Neural cell (in vitro differentiated cells): ENCODE data around the gene TMEM131L. TPM values are rescaled to one million over a fixed set of nuclear protein-coding genes. Genes with fewer than 3 reads are reported as not detected.

Experiments
- H2AFZ ChIP-seq: fragments of 200-600, 300-800 bp; sonication (generic), shearing (Covaris generic); 2 replicates; pipeline ENCODE4 v1.6.0; 2014; ENCODE audit warnings: low read depth, mild to moderate bottlenecking, antibody characterized with exemption, low read length, moderate library complexity
- H3F3A ChIP-seq: fragments of 200-600 bp; shearing (Covaris generic); 2 replicates; pipeline ENCODE4 v1.6.1; 2016; ENCODE audit warnings: mild to moderate bottlenecking, moderate library complexity, mixed read lengths, antibody characterized with exemption, low read length; ENCODE audit not compliant: insufficient read depth, poor library complexity, severe bottlenecking
- H3K27ac ChIP-seq: fragments of 200-600, 300-800 bp; sonication (generic), shearing (Covaris generic); 2 replicates; pipeline ENCODE4 v1.5.1; 2014; ENCODE audit warnings: mild to moderate bottlenecking, low read length, moderate library complexity
- H3K27me3 ChIP-seq: fragments of 300-800, 200-600 bp; sonication (generic), shearing (Covaris generic); 2 replicates; pipeline ENCODE4 v1.6.0; 2014; ENCODE audit warnings: mild to moderate bottlenecking, low read depth, low read length, moderate library complexity; ENCODE audit not compliant: insufficient read depth
- H3K36me3 ChIP-seq: fragments of 300-800, 200-600 bp; sonication (generic), shearing (Covaris generic); 2 replicates; pipeline ENCODE4 v1.5.1; 2014; ENCODE audit warnings: mild to moderate bottlenecking, antibody characterized with exemption, low read length, moderate library complexity; ENCODE audit not compliant: insufficient read depth
- H3K4me2 ChIP-seq: fragments of 300-800, 200-600 bp; sonication (generic), shearing (Covaris generic); 2 replicates; pipeline ENCODE4 v1.6.0; 2014; ENCODE audit warnings: mild to moderate bottlenecking, low read length
- H3K4me3 ChIP-seq: fragments of 300-800, 200-600 bp; sonication (generic), shearing (Covaris generic); 2 replicates; pipeline ENCODE4 v1.5.1; 2014; ENCODE audit warnings: mild to moderate bottlenecking, low read length, moderate library complexity
- H3K79me2 ChIP-seq: fragments of 200-600 bp; shearing (Covaris generic); replicated peaks from 2 replicates; pipeline ENCODE4 v1.6.0; 2014; ENCODE audit warnings: mild to moderate bottlenecking, low read length, moderate library complexity; ENCODE audit not compliant: insufficient read depth
- H3K9ac ChIP-seq: fragments of 300-800, 200-600 bp; sonication (generic), shearing (Covaris generic); 2 replicates; pipeline ENCODE4 v1.6.1; 2016; ENCODE audit warnings: mild to moderate bottlenecking, low read length, mixed read lengths
- H3K9me2 ChIP-seq: fragments of 200-600 bp; shearing (Covaris generic); 2 replicates; pipeline ENCODE4 v1.6.1; 2016; ENCODE audit warnings: mild to moderate bottlenecking, low read length, mixed read lengths; ENCODE audit not compliant: insufficient read depth
- H3K9me3 ChIP-seq: fragments of 200-600, 300-800 bp; sonication (generic), shearing (Covaris generic); 2 replicates; pipeline ENCODE4 v1.6.1; 2016; ENCODE audit warnings: mild to moderate bottlenecking, mixed run types, low read length, moderate library complexity, mixed read lengths
- H4K20me1 ChIP-seq: fragments of 200-600 bp; shearing (Covaris generic); 2 replicates; pipeline ENCODE4 v1.6.1; 2016; ENCODE audit warnings: mild to moderate bottlenecking, mixed run types; ENCODE audit not compliant: insufficient read depth
- EP300 ChIP-seq: fragments of 450-650 bp; conservative IDR thresholded peaks from 2 replicates; pipeline ENCODE4 v1.6.1; 2014; ENCODE audit warnings: antibody characterized with exemption, mild to moderate bottlenecking, moderate library complexity; ENCODE audit not compliant: poor library complexity, severe bottlenecking
- EZH2 ChIP-seq: fragments of 200-600, 300-800 bp; shearing (Covaris generic), sonication (generic); IDR thresholded peaks from 2 replicates; pipeline ENCODE4 v1.6.1; 2014; ENCODE audit warnings: antibody characterized with exemption, low read length, borderline replicate concordance, mild to moderate bottlenecking; ENCODE audit not compliant: insufficient read depth, poor library complexity, severe bottlenecking
- MXI1 ChIP-seq: fragments of 450-650 bp; conservative IDR thresholded peaks from 2 replicates; pipeline ENCODE4 v1.6.1; 2014; ENCODE audit warnings: antibody characterized with exemption, mild to moderate bottlenecking; ENCODE audit not compliant: poor library complexity, severe bottlenecking
- POLR2AphosphoS5 ChIP-seq: IDR thresholded peaks from 2 replicates; pipeline ENCODE4 v1.6.1; 2012
- RAD21 ChIP-seq: fragments of 450-650 bp; conservative IDR thresholded peaks from 2 replicates; pipeline ENCODE4 v1.6.1; 2014; ENCODE audit warnings: antibody characterized with exemption, mild to moderate bottlenecking, moderate library complexity
- SMC3 ChIP-seq: fragments of 450-650 bp; conservative IDR thresholded peaks from 2 replicates; pipeline ENCODE4 v1.6.1; 2014; ENCODE audit warnings: antibody characterized with exemption, mild to moderate bottlenecking, moderate library complexity; ENCODE audit not compliant: poor library complexity
- TAF1 ChIP-seq: IDR thresholded peaks from 2 replicates; pipeline ENCODE4 v1.6.1; 2012; ENCODE audit warnings: low read depth
- polyA plus RNA-seq: library from polyadenylated mRNA; depleted of rRNA; stranded (reverse); fragments of >200 nt; gene quantifications from 2 replicates; pipeline ENCODE4 v1.2.3, GENCODE V29; 2014
- TF ChIP-seq, protein P1 (sequence below): IDR thresholded peaks from 2 replicates; pipeline ENCODE4 v1.6.1; 2012; ENCODE audit warnings: borderline replicate concordance
- TF ChIP-seq, protein P2 (sequence below): fragments of 450-650 bp; IDR thresholded peaks from 2 replicates; pipeline ENCODE4 v1.5.1; 2014; ENCODE audit warnings: antibody characterized with exemption, mild to moderate bottlenecking, moderate library complexity; ENCODE audit not compliant: poor library complexity, severe bottlenecking

The TMEM131L gene
- polyA plus RNA-seq, 1 donor from 2014 or later, result 11.1 TPM

DNA sequence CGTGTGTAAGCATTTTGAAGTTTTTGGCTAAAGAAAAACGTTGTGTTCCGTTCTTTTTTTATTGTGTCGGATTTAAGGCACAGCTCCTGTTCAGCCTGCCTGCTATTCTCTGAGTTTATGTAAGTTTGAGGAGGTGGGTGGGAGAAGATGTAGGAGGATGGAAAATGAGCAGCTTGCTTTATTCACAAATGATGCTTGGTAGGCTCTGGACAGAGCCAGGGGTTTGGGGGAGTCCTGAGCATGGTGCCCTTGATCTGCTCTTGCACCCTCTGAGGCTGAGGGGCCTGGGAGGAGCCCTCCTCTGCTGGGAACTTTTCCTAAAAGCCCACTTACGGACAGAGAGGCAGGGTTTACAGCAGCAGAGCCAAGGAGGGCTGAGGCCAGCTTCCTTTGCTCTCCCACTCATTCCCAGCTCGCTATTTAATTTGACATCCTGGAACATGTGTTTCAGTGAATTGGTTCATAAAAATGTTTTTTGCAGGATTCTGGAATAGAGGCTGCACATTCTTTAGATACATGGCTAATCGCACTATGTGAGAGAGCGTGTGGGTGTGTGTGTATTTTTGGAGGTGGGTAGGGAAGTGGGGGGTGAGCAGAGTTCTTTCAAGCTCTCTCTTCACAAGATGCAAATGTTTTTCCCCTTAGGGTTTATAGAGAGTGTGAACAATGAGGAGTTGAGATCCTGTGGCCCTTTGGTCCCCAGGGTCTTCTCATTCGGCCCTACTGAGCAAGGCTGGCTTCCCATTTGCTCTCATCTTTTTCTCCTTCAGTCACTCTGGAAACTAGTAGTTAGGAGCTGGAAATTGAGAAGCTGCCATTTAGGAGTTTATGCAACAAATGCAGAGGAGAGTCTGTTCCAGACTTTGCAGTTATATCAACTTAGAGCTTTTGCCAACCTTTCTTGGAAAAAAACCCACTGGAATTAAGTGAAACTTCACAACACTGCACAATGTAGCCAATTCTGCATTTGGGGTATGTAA lies 32.1 kb downstream of the TMEM131L start:
- no peak overlapping the region for H3K4me3 ChIP-seq
- no peaks in the 10 kb centered on the region for H3K9me3 ChIP-seq
- H3K4me2 ChIP-seq, result no peak overlapping the region
- H3K27ac ChIP-seq, result no peak overlapping the region
- H3K9me2 ChIP-seq, result no peaks in the 10 kb centered on the region
- H4K20me1 ChIP-seq, result no peaks in the 10 kb centered on the region
- H3K27me3 ChIP-seq, result no peaks in the 10 kb centered on the region
- no peaks in the 10 kb centered on the region for H3K36me3 ChIP-seq
- H3K79me2 ChIP-seq, result peaks cover 33% of the 10 kb centered on the region
- no peaks in the 10 kb centered on the region for H3F3A ChIP-seq
- no peak overlapping the region for H3K9ac ChIP-seq
- no peak overlapping the region for H2AFZ ChIP-seq
- TF ChIP-seq, protein P1, sequence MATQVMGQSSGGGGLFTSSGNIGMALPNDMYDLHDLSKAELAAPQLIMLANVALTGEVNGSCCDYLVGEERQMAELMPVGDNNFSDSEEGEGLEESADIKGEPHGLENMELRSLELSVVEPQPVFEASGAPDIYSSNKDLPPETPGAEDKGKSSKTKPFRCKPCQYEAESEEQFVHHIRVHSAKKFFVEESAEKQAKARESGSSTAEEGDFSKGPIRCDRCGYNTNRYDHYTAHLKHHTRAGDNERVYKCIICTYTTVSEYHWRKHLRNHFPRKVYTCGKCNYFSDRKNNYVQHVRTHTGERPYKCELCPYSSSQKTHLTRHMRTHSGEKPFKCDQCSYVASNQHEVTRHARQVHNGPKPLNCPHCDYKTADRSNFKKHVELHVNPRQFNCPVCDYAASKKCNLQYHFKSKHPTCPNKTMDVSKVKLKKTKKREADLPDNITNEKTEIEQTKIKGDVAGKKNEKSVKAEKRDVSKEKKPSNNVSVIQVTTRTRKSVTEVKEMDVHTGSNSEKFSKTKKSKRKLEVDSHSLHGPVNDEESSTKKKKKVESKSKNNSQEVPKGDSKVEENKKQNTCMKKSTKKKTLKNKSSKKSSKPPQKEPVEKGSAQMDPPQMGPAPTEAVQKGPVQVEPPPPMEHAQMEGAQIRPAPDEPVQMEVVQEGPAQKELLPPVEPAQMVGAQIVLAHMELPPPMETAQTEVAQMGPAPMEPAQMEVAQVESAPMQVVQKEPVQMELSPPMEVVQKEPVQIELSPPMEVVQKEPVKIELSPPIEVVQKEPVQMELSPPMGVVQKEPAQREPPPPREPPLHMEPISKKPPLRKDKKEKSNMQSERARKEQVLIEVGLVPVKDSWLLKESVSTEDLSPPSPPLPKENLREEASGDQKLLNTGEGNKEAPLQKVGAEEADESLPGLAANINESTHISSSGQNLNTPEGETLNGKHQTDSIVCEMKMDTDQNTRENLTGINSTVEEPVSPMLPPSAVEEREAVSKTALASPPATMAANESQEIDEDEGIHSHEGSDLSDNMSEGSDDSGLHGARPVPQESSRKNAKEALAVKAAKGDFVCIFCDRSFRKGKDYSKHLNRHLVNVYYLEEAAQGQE, result no peak
- TF ChIP-seq EZH2 (no peak), TAF1 (no peak), EP300 (no peak), SMC3 (no peak), POLR2AphosphoS5 (no peak), RAD21 (no peak), MXI1 (no peak)
- TF ChIP-seq, protein P2, sequence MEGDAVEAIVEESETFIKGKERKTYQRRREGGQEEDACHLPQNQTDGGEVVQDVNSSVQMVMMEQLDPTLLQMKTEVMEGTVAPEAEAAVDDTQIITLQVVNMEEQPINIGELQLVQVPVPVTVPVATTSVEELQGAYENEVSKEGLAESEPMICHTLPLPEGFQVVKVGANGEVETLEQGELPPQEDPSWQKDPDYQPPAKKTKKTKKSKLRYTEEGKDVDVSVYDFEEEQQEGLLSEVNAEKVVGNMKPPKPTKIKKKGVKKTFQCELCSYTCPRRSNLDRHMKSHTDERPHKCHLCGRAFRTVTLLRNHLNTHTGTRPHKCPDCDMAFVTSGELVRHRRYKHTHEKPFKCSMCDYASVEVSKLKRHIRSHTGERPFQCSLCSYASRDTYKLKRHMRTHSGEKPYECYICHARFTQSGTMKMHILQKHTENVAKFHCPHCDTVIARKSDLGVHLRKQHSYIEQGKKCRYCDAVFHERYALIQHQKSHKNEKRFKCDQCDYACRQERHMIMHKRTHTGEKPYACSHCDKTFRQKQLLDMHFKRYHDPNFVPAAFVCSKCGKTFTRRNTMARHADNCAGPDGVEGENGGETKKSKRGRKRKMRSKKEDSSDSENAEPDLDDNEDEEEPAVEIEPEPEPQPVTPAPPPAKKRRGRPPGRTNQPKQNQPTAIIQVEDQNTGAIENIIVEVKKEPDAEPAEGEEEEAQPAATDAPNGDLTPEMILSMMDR, result no peak

DNA sequence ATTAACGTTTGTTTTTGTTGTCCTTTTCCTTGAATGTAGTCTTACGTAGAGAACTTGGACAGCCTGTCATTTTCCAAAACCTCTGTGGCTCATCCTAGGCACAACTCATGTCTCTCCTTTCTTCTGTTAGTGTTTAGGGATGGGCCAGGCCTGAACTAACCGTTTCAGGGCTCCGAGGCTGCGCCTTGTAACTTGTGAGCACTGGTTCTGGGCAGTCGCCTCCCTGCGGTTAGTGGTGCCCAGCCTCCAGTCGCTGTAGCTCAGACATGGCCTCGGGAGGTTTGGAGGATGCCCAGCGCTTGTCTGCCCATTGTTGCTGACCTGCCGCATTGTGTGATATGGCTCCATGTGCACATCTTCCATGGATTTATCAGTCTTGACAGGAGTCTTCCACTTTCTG lies 32.8 kb downstream of the TMEM131L start:
- no peaks in the 10 kb centered on the region for H3F3A ChIP-seq
- H3K27me3 ChIP-seq, result no peaks in the 10 kb centered on the region
- no peak overlapping the region for H3K27ac ChIP-seq
- H3K36me3 ChIP-seq, result no peaks in the 10 kb centered on the region
- H3K9me3 ChIP-seq, result no peaks in the 10 kb centered on the region
- H3K4me3 ChIP-seq, result no peak overlapping the region
- H3K9me2 ChIP-seq, result no peaks in the 10 kb centered on the region
- H3K79me2 ChIP-seq, result peaks cover 28% of the 10 kb centered on the region
- no peaks in the 10 kb centered on the region for H4K20me1 ChIP-seq
- H3K4me2 ChIP-seq, result no peak overlapping the region
- H2AFZ ChIP-seq, result no peak overlapping the region
- TF ChIP-seq TAF1, result no peak
- no peak overlapping the region for H3K9ac ChIP-seq
